ENCODE results near the gene OGDH. TPM values are rescaled to one million over a fixed set of nuclear protein-coding genes. Genes with fewer than 3 reads are reported as not detected.

OGDH gene
- total and polyA plus RNA-seq, 2 experiments from 2014 or later = 13.5 to 76.9 TPM

DNA sequence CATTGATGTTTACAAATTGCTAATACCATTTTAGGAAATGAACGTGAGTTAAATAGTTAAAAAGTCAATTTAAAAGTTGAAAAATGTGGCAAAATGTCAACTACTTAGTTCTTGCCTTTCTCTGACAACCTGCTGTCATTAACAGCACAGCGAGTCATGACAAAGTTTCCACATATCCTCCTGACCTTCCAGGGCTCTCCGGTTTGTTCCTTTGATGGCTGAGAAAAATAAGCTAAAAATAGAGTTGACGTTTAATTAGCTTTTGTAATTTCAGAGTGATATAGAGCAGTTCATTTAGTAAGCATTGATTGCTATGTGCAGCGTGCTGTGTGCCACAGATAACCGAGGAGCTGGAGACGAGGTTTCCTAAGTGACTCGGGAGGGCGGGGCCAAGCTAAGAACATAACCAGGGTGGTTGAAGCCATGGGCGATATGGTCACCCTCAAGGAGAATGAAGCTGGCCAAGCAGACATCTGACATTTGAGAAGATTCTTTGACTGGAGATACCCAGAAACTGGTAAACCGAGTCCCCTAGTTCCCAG is 47.9 kb downstream of the OGDH start:
- TF ChIP-seq ZNF114 (CRISPR knock-in tag; IDR thresholded peaks at IDR 0.05) = no peak
- TF ChIP-seq, protein P1, sequence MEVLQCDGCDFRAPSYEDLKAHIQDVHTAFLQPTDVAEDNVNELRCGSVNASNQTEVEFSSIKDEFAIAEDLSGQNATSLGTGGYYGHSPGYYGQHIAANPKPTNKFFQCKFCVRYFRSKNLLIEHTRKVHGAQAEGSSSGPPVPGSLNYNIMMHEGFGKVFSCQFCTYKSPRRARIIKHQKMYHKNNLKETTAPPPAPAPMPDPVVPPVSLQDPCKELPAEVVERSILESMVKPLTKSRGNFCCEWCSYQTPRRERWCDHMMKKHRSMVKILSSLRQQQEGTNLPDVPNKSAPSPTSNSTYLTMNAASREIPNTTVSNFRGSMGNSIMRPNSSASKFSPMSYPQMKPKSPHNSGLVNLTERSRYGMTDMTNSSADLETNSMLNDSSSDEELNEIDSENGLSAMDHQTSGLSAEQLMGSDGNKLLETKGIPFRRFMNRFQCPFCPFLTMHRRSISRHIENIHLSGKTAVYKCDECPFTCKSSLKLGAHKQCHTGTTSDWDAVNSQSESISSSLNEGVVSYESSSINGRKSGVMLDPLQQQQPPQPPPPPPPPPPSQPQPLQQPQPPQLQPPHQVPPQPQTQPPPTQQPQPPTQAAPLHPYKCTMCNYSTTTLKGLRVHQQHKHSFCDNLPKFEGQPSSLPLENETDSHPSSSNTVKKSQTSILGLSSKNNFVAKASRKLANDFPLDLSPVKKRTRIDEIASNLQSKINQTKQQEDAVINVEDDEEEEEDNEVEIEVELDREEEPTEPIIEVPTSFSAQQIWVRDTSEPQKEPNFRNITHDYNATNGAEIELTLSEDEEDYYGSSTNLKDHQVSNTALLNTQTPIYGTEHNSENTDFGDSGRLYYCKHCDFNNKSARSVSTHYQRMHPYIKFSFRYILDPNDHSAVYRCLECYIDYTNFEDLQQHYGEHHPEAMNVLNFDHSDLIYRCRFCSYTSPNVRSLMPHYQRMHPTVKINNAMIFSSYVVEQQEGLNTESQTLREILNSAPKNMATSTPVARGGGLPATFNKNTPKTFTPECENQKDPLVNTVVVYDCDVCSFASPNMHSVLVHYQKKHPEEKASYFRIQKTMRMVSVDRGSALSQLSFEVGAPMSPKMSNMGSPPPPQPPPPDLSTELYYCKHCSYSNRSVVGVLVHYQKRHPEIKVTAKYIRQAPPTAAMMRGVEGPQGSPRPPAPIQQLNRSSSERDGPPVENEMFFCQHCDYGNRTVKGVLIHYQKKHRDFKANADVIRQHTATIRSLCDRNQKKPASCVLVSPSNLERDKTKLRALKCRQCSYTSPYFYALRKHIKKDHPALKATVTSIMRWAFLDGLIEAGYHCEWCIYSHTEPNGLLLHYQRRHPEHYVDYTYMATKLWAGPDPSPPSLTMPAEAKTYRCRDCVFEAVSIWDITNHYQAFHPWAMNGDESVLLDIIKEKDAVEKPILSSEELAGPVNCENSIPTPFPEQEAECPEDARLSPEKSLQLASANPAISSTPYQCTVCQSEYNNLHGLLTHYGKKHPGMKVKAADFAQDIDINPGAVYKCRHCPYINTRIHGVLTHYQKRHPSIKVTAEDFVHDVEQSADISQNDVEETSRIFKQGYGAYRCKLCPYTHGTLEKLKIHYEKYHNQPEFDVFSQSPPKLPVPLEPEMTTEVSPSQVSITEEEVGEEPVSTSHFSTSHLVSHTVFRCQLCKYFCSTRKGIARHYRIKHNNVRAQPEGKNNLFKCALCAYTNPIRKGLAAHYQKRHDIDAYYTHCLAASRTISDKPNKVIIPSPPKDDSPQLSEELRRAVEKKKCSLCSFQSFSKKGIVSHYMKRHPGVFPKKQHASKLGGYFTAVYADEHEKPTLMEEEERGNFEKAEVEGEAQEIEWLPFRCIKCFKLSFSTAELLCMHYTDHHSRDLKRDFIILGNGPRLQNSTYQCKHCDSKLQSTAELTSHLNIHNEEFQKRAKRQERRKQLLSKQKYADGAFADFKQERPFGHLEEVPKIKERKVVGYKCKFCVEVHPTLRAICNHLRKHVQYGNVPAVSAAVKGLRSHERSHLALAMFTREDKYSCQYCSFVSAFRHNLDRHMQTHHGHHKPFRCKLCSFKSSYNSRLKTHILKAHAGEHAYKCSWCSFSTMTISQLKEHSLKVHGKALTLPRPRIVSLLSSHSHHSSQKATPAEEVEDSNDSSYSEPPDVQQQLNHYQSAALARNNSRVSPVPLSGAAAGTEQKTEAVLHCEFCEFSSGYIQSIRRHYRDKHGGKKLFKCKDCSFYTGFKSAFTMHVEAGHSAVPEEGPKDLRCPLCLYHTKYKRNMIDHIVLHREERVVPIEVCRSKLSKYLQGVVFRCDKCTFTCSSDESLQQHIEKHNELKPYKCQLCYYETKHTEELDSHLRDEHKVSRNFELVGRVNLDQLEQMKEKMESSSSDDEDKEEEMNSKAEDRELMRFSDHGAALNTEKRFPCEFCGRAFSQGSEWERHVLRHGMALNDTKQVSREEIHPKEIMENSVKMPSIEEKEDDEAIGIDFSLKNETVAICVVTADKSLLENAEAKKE (CRISPR knock-in tag; IDR thresholded peaks at IDR 0.05) = no peak
- TF ChIP-seq, protein P2, sequence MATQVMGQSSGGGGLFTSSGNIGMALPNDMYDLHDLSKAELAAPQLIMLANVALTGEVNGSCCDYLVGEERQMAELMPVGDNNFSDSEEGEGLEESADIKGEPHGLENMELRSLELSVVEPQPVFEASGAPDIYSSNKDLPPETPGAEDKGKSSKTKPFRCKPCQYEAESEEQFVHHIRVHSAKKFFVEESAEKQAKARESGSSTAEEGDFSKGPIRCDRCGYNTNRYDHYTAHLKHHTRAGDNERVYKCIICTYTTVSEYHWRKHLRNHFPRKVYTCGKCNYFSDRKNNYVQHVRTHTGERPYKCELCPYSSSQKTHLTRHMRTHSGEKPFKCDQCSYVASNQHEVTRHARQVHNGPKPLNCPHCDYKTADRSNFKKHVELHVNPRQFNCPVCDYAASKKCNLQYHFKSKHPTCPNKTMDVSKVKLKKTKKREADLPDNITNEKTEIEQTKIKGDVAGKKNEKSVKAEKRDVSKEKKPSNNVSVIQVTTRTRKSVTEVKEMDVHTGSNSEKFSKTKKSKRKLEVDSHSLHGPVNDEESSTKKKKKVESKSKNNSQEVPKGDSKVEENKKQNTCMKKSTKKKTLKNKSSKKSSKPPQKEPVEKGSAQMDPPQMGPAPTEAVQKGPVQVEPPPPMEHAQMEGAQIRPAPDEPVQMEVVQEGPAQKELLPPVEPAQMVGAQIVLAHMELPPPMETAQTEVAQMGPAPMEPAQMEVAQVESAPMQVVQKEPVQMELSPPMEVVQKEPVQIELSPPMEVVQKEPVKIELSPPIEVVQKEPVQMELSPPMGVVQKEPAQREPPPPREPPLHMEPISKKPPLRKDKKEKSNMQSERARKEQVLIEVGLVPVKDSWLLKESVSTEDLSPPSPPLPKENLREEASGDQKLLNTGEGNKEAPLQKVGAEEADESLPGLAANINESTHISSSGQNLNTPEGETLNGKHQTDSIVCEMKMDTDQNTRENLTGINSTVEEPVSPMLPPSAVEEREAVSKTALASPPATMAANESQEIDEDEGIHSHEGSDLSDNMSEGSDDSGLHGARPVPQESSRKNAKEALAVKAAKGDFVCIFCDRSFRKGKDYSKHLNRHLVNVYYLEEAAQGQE (IDR thresholded peaks at IDR 0.05; ENCODE audit: unreplicated experiment) = no peak
- TF ChIP-seq, protein P3, sequence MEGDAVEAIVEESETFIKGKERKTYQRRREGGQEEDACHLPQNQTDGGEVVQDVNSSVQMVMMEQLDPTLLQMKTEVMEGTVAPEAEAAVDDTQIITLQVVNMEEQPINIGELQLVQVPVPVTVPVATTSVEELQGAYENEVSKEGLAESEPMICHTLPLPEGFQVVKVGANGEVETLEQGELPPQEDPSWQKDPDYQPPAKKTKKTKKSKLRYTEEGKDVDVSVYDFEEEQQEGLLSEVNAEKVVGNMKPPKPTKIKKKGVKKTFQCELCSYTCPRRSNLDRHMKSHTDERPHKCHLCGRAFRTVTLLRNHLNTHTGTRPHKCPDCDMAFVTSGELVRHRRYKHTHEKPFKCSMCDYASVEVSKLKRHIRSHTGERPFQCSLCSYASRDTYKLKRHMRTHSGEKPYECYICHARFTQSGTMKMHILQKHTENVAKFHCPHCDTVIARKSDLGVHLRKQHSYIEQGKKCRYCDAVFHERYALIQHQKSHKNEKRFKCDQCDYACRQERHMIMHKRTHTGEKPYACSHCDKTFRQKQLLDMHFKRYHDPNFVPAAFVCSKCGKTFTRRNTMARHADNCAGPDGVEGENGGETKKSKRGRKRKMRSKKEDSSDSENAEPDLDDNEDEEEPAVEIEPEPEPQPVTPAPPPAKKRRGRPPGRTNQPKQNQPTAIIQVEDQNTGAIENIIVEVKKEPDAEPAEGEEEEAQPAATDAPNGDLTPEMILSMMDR (conservative IDR thresholded peaks at IDR 0.05; ENCODE audit: low read depth in 2 of 2) = no peak
- TF ChIP-seq CREB1 (CRISPR knock-in tag; IDR thresholded peaks at IDR 0.05; ENCODE audit: low read depth) = no peak
- TF ChIP-seq EZH2 (IDR thresholded peaks at IDR 0.05; ENCODE audit: low read depth, unreplicated experiment) = no peak
- no peak for TF ChIP-seq POLR2AphosphoS5 (IDR thresholded peaks at IDR 0.05; ENCODE audit: low read depth)
- TF ChIP-seq STAT1 (IDR thresholded peaks at IDR 0.05; ENCODE audit: unreplicated experiment) = no peak
- TF ChIP-seq, protein P4, sequence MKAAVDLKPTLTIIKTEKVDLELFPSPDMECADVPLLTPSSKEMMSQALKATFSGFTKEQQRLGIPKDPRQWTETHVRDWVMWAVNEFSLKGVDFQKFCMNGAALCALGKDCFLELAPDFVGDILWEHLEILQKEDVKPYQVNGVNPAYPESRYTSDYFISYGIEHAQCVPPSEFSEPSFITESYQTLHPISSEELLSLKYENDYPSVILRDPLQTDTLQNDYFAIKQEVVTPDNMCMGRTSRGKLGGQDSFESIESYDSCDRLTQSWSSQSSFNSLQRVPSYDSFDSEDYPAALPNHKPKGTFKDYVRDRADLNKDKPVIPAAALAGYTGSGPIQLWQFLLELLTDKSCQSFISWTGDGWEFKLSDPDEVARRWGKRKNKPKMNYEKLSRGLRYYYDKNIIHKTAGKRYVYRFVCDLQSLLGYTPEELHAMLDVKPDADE (IDR thresholded peaks at IDR 0.05) = no peak
- TF ChIP-seq EZH2phosphoT487 (IDR thresholded peaks at IDR 0.05; ENCODE audit: unreplicated experiment) = no peak
- TF ChIP-seq ZNF331 (CRISPR knock-in tag; IDR thresholded peaks at IDR 0.05; ENCODE audit: low read depth) = no peak
- no peak for TF ChIP-seq NANOG (IDR thresholded peaks at IDR 0.05; ENCODE audit: borderline replicate concordance)
- no peak for TF ChIP-seq JUNB (IDR thresholded peaks at IDR 0.05; ENCODE audit: unreplicated experiment)
- H3K27ac Mint-ChIP-seq = no peak overlapping the region
- H3K4me3 ChIP-seq = no peak overlapping the region
- H2AFZ ChIP-seq = no peak overlapping the region
- H3F3A ChIP-seq (replicated peaks; ENCODE audit: low read depth) = no peaks in the 10 kb centered on the region
- H3K27me3 ChIP-seq (ENCODE audit: insufficient read depth) = no peaks in the 10 kb centered on the region
- H3K36me3 ChIP-seq (ENCODE audit: insufficient read depth) = 0 out of 2 replicates have a peak, but pooled peaks cover 4% of the 10 kb centered on the region
- no peaks in the 10 kb centered on the region for H3K4me1 Mint-ChIP-seq
- ATAC-seq (no peak), DNase-seq (ENCODE audit: low spot score) (no peak)
- H3K4me1 ChIP-seq (ENCODE audit: insufficient read depth) = no peaks in the 10 kb centered on the region
- H3K27me3 Mint-ChIP-seq (ENCODE audit: insufficient read depth, low read depth, poor library complexity) = no peaks in the 10 kb centered on the region
- H3K27ac ChIP-seq (ENCODE audit: low read depth) = no peak overlapping the region
- no peak overlapping the region for H3K4me3 Mint-ChIP-seq
- no peaks in the 10 kb centered on the region for H3K79me2 ChIP-seq (replicated peaks; ENCODE audit: insufficient read depth)
- peaks cover 2% of the 10 kb centered on the region for H4K20me1 ChIP-seq (replicated peaks; ENCODE audit: insufficient read depth)
- H3K4me2 ChIP-seq = no peak overlapping the region
- H3K9me3 Mint-ChIP-seq = peaks cover 5% of the 10 kb centered on the region
- H3K9me2 ChIP-seq (ENCODE audit: insufficient read depth) = no peaks in the 10 kb centered on the region
- H3K36me3 Mint-ChIP-seq (ENCODE audit: low read depth) = peaks cover 37% of the 10 kb centered on the region

All from GM23338 (cell line).